ENCODE measurements around the gene PCDH17. TPM values are rescaled to one million over a fixed set of nuclear protein-coding genes. Genes with fewer than 3 reads are reported as not detected.

Gene PCDH17
- total RNA-seq, 1 experiment from 2014 or later: not detected

DNA sequence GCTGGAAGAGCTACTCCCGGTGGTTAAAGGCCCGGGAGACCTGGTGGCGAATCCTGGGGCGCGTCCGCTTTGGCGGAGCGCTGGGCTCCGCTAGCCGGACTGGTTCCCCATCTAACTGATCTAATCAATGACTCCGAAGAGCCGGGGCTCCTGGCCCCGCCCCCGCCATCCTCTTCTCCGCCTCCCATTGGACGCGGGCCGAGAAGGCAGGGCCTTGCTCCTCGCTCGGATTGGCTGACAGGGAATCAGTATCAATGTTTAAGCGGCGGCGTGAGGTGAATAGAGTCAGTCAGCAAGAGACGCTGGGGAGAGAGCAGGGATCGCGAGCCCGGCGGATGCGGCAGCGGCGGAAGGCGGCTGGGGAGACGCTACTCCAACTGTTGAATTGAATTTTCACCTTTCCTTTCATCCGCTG lies 1.7 kb upstream of the PCDH17 start:
- TF ChIP-seq CTCF (conservative IDR thresholded peaks at IDR 0.05) (no peak), EZH2 (IDR thresholded peaks at IDR 0.05; ENCODE audit: low read depth) (no peak)
- no peaks in the 10 kb centered on the region for H3K36me3 ChIP-seq (ENCODE audit: low read depth)
- H4K20me1 ChIP-seq (ENCODE audit: insufficient read depth): no peaks in the 10 kb centered on the region
- H3K27me3 ChIP-seq (ENCODE audit: insufficient read depth, low read depth): no peaks in the 10 kb centered on the region
- intact Hi-C loops (cut with micrococcal nuclease; ENCODE audit: unreplicated experiment): no loop called here
- CTCF ChIA-PET: interaction anchor here (0.6 kb wide), 1 partner anchor 1747 kb away, joined by 3 read pairs; no protein-coding TSS in a partner anchor
- H2AFZ ChIP-seq: no peak overlapping the region
- H3K79me2 ChIP-seq (ENCODE audit: low read depth): no peaks in the 10 kb centered on the region
- no peak overlapping the region for H3K4me2 ChIP-seq
- no peaks in the 10 kb centered on the region for H3F3A ChIP-seq (ENCODE audit: insufficient read depth, low read depth)
- no peak overlapping the region for H3K27ac ChIP-seq
- POLR2A ChIA-PET (ENCODE audit: unreplicated experiment): no interaction called here
- no peak for DNase-seq
- H3K4me1 ChIP-seq (replicated peaks; ENCODE audit: insufficient read depth): no peaks in the 10 kb centered on the region
- BruUV-seq (replicated peaks): no TSS peak
- no peak overlapping the region for H3K4me3 ChIP-seq
- H3K9me2 ChIP-seq (ENCODE audit: insufficient read depth): no peaks in the 10 kb centered on the region
- H3K9me3 ChIP-seq (ENCODE audit: insufficient read depth, low read depth): no peaks in the 10 kb centered on the region

DNA sequence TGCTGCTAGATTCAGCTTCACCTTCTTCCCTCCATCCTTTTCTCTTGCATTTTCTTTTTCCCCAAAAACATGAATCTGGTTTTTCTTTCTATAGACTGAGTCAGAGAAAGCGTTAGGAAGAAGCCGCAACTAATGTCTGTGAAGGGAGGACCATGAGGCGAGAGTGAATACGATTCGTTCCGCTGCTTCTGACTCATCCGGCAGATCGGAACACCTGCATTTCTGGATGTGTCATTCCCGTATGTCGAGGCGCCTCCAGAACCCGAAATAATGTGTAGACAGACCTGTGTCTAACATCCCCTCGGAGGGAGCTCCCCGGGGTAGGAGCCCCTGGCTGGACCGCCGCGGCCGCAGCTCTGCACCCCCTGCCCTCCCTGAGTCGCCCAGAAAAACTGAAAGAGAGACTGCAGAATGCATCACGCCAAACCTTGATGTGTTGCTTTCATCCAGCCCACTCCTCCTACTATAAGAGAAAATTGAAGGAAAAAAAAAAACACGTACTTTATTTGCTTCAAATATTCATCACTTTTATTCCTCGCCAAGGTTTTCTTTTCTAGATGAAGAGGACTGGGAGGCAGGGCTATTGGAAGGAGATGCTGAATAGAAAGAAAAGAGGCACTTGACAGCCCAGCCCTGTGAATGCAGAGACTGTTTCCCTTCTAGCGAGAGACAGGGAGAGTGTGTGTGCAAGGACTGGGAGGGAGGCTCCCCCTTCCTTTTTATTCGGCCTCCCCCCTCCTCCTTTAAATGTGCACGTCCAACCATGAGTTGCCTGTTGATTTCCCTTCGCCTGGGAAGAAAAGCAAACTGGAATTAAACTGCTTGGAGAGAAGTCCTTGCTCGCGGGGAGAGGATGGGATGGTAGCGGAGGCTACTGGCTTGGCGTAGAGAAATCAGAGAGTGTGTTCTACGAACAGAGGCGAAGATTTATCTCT lies 616 bp upstream of the PCDH17 start:
- no peak for TF ChIP-seq CTCF (conservative IDR thresholded peaks at IDR 0.05)
- TF ChIP-seq EZH2 (IDR thresholded peaks at IDR 0.05; ENCODE audit: low read depth): no peak

DNA sequence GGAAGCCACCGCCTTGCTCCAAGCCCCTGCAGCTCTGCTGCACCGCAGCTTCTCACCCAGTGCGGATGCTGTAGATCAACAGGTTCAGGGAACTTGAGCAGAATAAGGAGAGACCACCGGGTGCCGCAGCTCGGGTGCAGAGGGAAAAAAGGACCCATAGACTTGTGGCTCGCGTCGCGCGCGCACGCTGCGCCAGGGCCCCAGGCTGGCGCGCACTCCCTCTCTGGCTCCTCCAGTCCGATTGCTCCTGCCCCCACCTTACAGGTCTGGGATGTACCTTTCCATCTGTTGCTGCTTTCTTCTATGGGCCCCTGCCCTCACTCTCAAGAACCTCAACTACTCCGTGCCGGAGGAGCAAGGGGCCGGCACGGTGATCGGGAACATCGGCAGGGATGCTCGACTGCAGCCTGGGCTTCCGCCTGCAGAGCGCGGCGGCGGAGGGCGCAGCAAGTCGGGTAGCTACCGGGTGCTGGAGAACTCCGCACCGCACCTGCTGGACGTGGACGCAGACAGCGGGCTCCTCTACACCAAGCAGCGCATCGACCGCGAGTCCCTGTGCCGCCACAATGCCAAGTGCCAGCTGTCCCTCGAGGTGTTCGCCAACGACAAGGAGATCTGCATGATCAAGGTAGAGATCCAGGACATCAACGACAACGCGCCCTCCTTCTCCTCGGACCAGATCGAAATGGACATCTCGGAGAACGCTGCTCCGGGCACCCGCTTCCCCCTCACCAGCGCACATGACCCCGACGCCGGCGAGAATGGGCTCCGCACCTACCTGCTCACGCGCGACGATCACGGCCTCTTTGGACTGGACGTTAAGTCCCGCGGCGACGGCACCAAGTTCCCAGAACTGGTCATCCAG lies 964 bp downstream of the PCDH17 start:
- Histone ChIP-seq H2AFZ (no peak overlapping the region), H3K4me2 (no peak overlapping the region), H3K27ac (no peak overlapping the region), H3K79me2 (ENCODE audit: low read depth) (no peaks in the 10 kb centered on the region), H3K27me3 (ENCODE audit: insufficient read depth, low read depth) (no peaks in the 10 kb centered on the region), H3K4me3 (no peak overlapping the region), H3K9me2 (ENCODE audit: insufficient read depth) (no peaks in the 10 kb centered on the region; the same call in 1 of the 2 replicates), H4K20me1 (ENCODE audit: insufficient read depth) (no peaks in the 10 kb centered on the region), H3K9me3 (ENCODE audit: insufficient read depth, low read depth) (no peaks in the 10 kb centered on the region), H3F3A (ENCODE audit: insufficient read depth, low read depth) (no peaks in the 10 kb centered on the region), H3K4me1 (replicated peaks; ENCODE audit: insufficient read depth) (no peaks in the 10 kb centered on the region), H3K36me3 (ENCODE audit: low read depth) (no peaks in the 10 kb centered on the region)
- BruUV-seq (replicated peaks): no TSS peak
- CTCF ChIA-PET: no interaction called here
- intact Hi-C loops (cut with micrococcal nuclease; ENCODE audit: unreplicated experiment): no loop called here
- no peak for DNase-seq
- POLR2A ChIA-PET (ENCODE audit: unreplicated experiment): no interaction called here
- no peak for TF ChIP-seq CTCF (conservative IDR thresholded peaks at IDR 0.05)
- TF ChIP-seq EZH2 (IDR thresholded peaks at IDR 0.05; ENCODE audit: low read depth): no peak

More for the DNA sequence above, 616 bp upstream of the PCDH17 start:
- H3K79me2 ChIP-seq (ENCODE audit: low read depth): no peaks in the 10 kb centered on the region
- no peak overlapping the region for H2AFZ ChIP-seq
- no peaks in the 10 kb centered on the region for H3K27me3 ChIP-seq (ENCODE audit: insufficient read depth, low read depth)
- no peaks in the 10 kb centered on the region; the same call in 1 of the 2 replicates for H3K9me2 ChIP-seq (ENCODE audit: insufficient read depth)
- ChIA-PET POLR2A (ENCODE audit: unreplicated experiment) (no interaction called here), CTCF (no interaction called here)
- intact Hi-C loops (cut with micrococcal nuclease; ENCODE audit: unreplicated experiment): no loop called here
- H4K20me1 ChIP-seq (ENCODE audit: insufficient read depth): no peaks in the 10 kb centered on the region
- H3K4me3 ChIP-seq: no peak overlapping the region
- DNase-seq: no peak
- H3K4me2 ChIP-seq: 0 out of 2 replicates have a peak overlapping the region, but pooled peaks have one; percentile 4
- BruUV-seq (replicated peaks): no TSS peak
- no peaks in the 10 kb centered on the region for H3K4me1 ChIP-seq (replicated peaks; ENCODE audit: insufficient read depth)
- H3K36me3 ChIP-seq (ENCODE audit: low read depth): no peaks in the 10 kb centered on the region
- H3K9me3 ChIP-seq (ENCODE audit: insufficient read depth, low read depth): no peaks in the 10 kb centered on the region
- no peak overlapping the region for H3K27ac ChIP-seq
- no peaks in the 10 kb centered on the region for H3F3A ChIP-seq (ENCODE audit: insufficient read depth, low read depth)

All from PC-9 (cell line).